Activated T-cell treated with anti-CD3 and anti-CD28 coated beads, Interleukin-2, amount 50 U/mL, for 24 hours (primary cell): Measurements from ENCODE around the gene LRP3.
A peak's percentile ranks its signal among the peaks of the same experiment; 100 is the strongest.

Experiments
- DNase-seq: peaks from one replicate; pipeline ENCODE4 v3.0.0-alpha.2; 2020
- H3K27ac Mint-ChIP-seq: 2 replicates; pipeline ENCODE4 v1.8.0; 2020; ENCODE audit warnings: mild to moderate bottlenecking, mixed read lengths
- H3K27me3 Mint-ChIP-seq: 2 replicates; pipeline ENCODE4 v1.8.0; 2020; ENCODE audit warnings: mixed read lengths
- H3K36me3 Mint-ChIP-seq: 2 replicates; pipeline ENCODE4 v1.8.0; 2020; ENCODE audit warnings: low read depth, mixed read lengths
- H3K4me1 Mint-ChIP-seq: 2 replicates; pipeline ENCODE4 v1.8.0; 2020; ENCODE audit warnings: low read depth, mixed read lengths
- H3K4me3 Mint-ChIP-seq: 2 replicates; pipeline ENCODE4 v1.8.0; 2020; ENCODE audit warnings: mild to moderate bottlenecking, moderate library complexity, mixed read lengths
- H3K9me3 Mint-ChIP-seq: 2 replicates; pipeline ENCODE4 v1.8.0; 2020; ENCODE audit warnings: mixed read lengths

LRP3 gene

GRCh38 chr19:33227870-33228599 is 33.9 kb downstream of the LRP3 start:
- DNase-seq = no peak
- peaks cover 15% of the 10 kb centered on the region for H3K9me3 Mint-ChIP-seq
- peaks cover 12% of the 10 kb centered on the region for H3K4me1 Mint-ChIP-seq
- no peak overlapping the region for H3K27ac Mint-ChIP-seq
- H3K4me3 Mint-ChIP-seq = no peak overlapping the region
- peaks cover 67% of the 10 kb centered on the region for H3K27me3 Mint-ChIP-seq
- H3K36me3 Mint-ChIP-seq = peaks cover 4% of the 10 kb centered on the region

GRCh38 chr19:33229962-33230361 is 35.8 kb downstream of the LRP3 start:
- H3K4me1 Mint-ChIP-seq = peaks cover 11% of the 10 kb centered on the region
- DNase-seq = no peak
- peaks cover 49% of the 10 kb centered on the region for H3K27me3 Mint-ChIP-seq
- H3K27ac Mint-ChIP-seq = no peak overlapping the region
- H3K4me3 Mint-ChIP-seq = no peak overlapping the region
- H3K9me3 Mint-ChIP-seq = peaks cover 15% of the 10 kb centered on the region
- H3K36me3 Mint-ChIP-seq = peaks cover 4% of the 10 kb centered on the region

GRCh38 chr19:33231511-33231910 is 37.4 kb downstream of the LRP3 start:
- H3K4me3 Mint-ChIP-seq = no peak overlapping the region
- DNase-seq = no peak
- H3K27ac Mint-ChIP-seq = no peak overlapping the region
- H3K9me3 Mint-ChIP-seq = peaks cover 15% of the 10 kb centered on the region
- H3K4me1 Mint-ChIP-seq = peaks cover 9% of the 10 kb centered on the region
- H3K36me3 Mint-ChIP-seq = peaks cover 4% of the 10 kb centered on the region
- H3K27me3 Mint-ChIP-seq = peaks cover 43% of the 10 kb centered on the region

- H3K27ac Mint-ChIP-seq = no peak overlapping the region
- no peak overlapping the region for H3K4me3 Mint-ChIP-seq
- no peak for DNase-seq
- peaks cover 11% of the 10 kb centered on the region for H3K9me3 Mint-ChIP-seq
- H3K4me1 Mint-ChIP-seq = peaks cover 7% of the 10 kb centered on the region
- no peaks in the 10 kb centered on the region for H3K36me3 Mint-ChIP-seq
- peaks cover 34% of the 10 kb centered on the region for H3K27me3 Mint-ChIP-seq
These were observed 38.5 kb downstream of the LRP3 start for GRCh38 chr19:33232656-33233055.

- no peak for DNase-seq
- Mint-ChIP-seq H3K9me3 (peaks cover 7% of the 10 kb centered on the region), H3K36me3 (no peaks in the 10 kb centered on the region), H3K27me3 (peaks cover 29% of the 10 kb centered on the region), H3K27ac (no peak overlapping the region), H3K4me1 (peaks cover 7% of the 10 kb centered on the region), H3K4me3 (no peak overlapping the region)
These were observed 39.1 kb downstream of the LRP3 start for GRCh38 chr19:33233056-33233873.

GRCh38 chr19:33234092-33234491 is 40.0 kb downstream of the LRP3 start:
- Mint-ChIP-seq H3K27ac (no peak overlapping the region), H3K4me1 (peaks cover 7% of the 10 kb centered on the region), H3K4me3 (no peak overlapping the region), H3K9me3 (no peaks in the 10 kb centered on the region), H3K36me3 (no peaks in the 10 kb centered on the region), H3K27me3 (peaks cover 24% of the 10 kb centered on the region)
- no peak for DNase-seq

GRCh38 chr19:33234736-33235135 is 40.6 kb downstream of the LRP3 start:
- peaks cover 21% of the 10 kb centered on the region for H3K27me3 Mint-ChIP-seq
- no peaks in the 10 kb centered on the region for H3K9me3 Mint-ChIP-seq
- no peak for DNase-seq
- H3K4me3 Mint-ChIP-seq = no peak overlapping the region
- H3K4me1 Mint-ChIP-seq = peaks cover 7% of the 10 kb centered on the region
- H3K36me3 Mint-ChIP-seq = no peaks in the 10 kb centered on the region
- no peak overlapping the region for H3K27ac Mint-ChIP-seq

GRCh38 chr19:33235269-33235995 is 41.3 kb downstream of the LRP3 start:
- Mint-ChIP-seq H3K4me1 (peaks cover 7% of the 10 kb centered on the region), H3K9me3 (no peaks in the 10 kb centered on the region), H3K27ac (no peak overlapping the region), H3K36me3 (no peaks in the 10 kb centered on the region), H3K4me3 (no peak overlapping the region), H3K27me3 (peaks cover 16% of the 10 kb centered on the region)
- DNase-seq = peak; percentile 88

- DNase-seq = no peak
- H3K4me3 Mint-ChIP-seq = no peak overlapping the region
- H3K4me1 Mint-ChIP-seq = peaks cover 7% of the 10 kb centered on the region
- no peaks in the 10 kb centered on the region for H3K36me3 Mint-ChIP-seq
- peaks cover 11% of the 10 kb centered on the region for H3K27me3 Mint-ChIP-seq
- H3K9me3 Mint-ChIP-seq = no peaks in the 10 kb centered on the region
- no peak overlapping the region for H3K27ac Mint-ChIP-seq
These were observed 41.8 kb downstream of the LRP3 start for GRCh38 chr19:33235996-33236350.

- Mint-ChIP-seq H3K27me3 (peaks cover 8% of the 10 kb centered on the region), H3K9me3 (no peaks in the 10 kb centered on the region), H3K4me1 (peaks cover 7% of the 10 kb centered on the region), H3K27ac (no peak overlapping the region), H3K4me3 (no peak overlapping the region), H3K36me3 (no peaks in the 10 kb centered on the region)
- DNase-seq = no peak
These were observed 42.7 kb downstream of the LRP3 start for GRCh38 chr19:33236696-33237390.

GRCh38 chr19:33238481-33239149 is 44.5 kb downstream of the LRP3 start:
- H3K27ac Mint-ChIP-seq = no peak overlapping the region
- peaks cover 8% of the 10 kb centered on the region for H3K27me3 Mint-ChIP-seq
- no peaks in the 10 kb centered on the region for H3K36me3 Mint-ChIP-seq
- peaks cover 7% of the 10 kb centered on the region for H3K4me1 Mint-ChIP-seq
- H3K9me3 Mint-ChIP-seq = no peaks in the 10 kb centered on the region
- no peak for DNase-seq
- no peak overlapping the region for H3K4me3 Mint-ChIP-seq

- H3K4me1 Mint-ChIP-seq = peaks cover 7% of the 10 kb centered on the region
- H3K9me3 Mint-ChIP-seq = no peaks in the 10 kb centered on the region
- H3K4me3 Mint-ChIP-seq = no peak overlapping the region
- H3K36me3 Mint-ChIP-seq = no peaks in the 10 kb centered on the region
- DNase-seq = no peak
- H3K27ac Mint-ChIP-seq = no peak overlapping the region
- peaks cover 8% of the 10 kb centered on the region for H3K27me3 Mint-ChIP-seq
These were observed 45.3 kb downstream of the LRP3 start for GRCh38 chr19:33239223-33239975.

- peaks cover 5% of the 10 kb centered on the region for H3K27me3 Mint-ChIP-seq
- no peak overlapping the region for H3K27ac Mint-ChIP-seq
- no peaks in the 10 kb centered on the region for H3K36me3 Mint-ChIP-seq
- peaks cover 5% of the 10 kb centered on the region for H3K4me1 Mint-ChIP-seq
- DNase-seq = no peak
- H3K4me3 Mint-ChIP-seq = no peak overlapping the region
- no peaks in the 10 kb centered on the region for H3K9me3 Mint-ChIP-seq
These were observed 46.1 kb downstream of the LRP3 start for GRCh38 chr19:33240181-33240771.
